Measurements from ENCODE around the gene SYPL1. TPM values are rescaled to one million over a fixed set of nuclear protein-coding genes. Genes with fewer than 3 reads are reported as not detected.

Gene SYPL1
- total RNA-seq, 1 experiment from 2014 or later: 88.1 TPM

DNA sequence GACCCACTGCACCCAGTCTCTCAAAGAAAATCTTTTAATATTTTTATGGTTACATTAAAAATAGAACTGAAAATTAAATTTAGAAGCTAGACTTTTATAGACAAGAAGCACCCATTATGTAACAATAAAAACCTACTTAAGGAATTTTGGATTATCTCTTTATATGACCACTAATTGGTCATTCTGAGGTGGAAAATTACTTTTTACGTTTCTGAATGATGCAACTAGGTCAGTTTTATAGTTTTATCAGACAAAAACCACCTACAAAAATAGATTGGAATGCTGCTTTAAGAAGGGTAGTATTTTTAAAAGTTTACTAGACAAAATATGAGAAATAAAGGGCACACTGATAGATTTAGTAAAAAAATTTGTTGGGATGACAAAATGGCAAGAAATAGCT is 16.5 kb downstream of the SYPL1 start:
- no peak for DNase-seq (ENCODE audit: low read depth)

GRCh38 chr7:106094780-106095179 is 17.3 kb downstream of the SYPL1 start:
- DNase-seq (ENCODE audit: low read depth): no peak

DNA sequence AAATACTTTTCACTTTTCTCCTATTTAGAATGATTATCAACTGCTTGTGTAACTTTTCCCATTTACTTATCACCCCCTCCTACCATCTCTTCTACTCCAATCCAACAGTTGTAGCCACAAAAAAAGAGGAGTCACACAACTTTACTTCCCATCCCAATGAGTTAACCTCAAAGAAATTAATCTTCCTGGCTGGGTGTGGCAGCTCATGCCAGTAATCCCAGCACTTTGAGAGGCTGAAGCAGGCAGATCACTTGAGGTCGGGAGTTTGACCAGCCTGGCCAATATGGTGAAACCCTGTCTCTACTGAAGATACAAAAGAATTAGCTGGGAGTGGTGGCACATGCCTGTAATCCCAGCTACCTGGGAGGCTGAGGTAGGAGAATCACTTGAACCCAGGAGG is 19.9 kb downstream of the SYPL1 start:
- DNase-seq (ENCODE audit: low read depth): no peak

DNA sequence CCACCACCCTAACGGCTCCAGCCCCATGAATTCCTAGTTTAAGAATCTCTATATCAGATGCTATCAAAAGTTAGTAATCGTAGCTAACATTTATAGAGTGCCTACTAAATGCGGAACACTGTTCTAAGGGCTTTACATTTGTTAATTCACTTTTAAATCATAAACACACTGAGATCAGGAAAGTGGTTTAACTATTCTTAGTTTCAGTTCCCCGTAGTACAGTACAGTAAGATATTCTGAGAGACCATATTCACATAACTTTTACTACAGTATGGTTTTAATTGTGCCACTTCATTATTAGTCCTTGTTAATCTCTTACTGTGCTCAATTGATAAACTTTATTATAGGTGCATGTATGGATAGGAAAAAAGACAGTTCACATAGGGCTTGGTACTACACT is 22.5 kb downstream of the SYPL1 start:
- DNase-seq (ENCODE audit: low read depth): no peak

DNA sequence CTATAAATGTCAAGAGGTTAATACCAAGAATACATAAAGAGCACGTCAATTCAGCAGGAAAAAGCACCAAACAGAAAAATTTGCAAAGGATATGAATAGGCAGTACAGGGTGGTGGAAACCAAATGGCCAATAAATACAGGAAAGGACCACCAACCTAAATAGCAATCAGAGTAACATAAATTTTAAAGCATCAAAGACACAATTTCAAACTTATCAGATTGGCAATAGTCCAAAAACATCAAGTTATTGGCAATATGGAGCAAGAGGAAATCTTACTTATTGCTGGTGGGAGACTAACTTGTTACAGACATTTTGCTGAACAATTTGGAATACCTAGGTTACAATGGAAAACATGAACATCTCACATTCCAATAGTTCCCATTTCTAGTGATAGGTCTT is 24.1 kb downstream of the SYPL1 start:
- DNase-seq (ENCODE audit: low read depth): no peak

GRCh38 chr7:106086062-106086461 is 26.1 kb downstream of the SYPL1 start:
- DNase-seq (ENCODE audit: low read depth): no peak

DNA sequence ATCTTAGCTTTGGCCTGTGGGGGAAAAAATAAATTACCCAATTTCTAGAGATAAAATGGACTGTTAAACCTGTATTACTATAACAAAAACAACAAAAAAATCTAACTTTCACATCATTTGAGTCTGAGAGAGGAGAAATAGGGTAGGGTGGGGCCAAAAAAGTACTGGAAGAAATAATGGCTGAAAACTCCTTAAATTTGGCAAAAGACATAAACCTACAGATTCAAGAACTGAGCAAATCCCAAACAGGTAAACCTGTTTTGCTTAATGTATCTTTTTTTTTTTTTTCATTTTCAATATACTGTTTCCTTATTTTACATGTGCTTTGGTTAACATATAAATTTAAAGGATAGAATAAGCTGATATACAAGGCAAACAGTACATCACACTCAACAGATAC is 27.1 kb downstream of the SYPL1 start:
- no peak for DNase-seq (ENCODE audit: low read depth)

DNA sequence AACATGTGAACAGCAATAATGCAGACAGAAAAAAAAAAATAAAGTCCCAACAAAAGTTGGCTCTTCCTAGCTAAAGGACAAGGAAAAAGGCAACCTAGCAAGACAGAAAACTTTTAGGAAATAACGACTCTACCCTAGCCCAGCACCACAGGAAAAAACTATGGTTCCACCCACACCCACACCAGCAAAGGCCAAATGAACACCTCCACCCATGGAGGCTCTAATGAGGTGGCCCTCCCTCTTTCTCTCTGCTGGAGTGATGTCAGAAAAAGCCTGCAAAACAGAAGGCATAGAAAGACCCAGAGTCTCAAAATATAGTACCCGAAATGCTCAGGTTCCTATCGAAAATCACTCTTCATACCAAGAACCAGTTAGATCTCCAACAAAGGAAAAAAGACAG is 28.4 kb downstream of the SYPL1 start:
- DNase-seq (ENCODE audit: low read depth): no peak

DNA sequence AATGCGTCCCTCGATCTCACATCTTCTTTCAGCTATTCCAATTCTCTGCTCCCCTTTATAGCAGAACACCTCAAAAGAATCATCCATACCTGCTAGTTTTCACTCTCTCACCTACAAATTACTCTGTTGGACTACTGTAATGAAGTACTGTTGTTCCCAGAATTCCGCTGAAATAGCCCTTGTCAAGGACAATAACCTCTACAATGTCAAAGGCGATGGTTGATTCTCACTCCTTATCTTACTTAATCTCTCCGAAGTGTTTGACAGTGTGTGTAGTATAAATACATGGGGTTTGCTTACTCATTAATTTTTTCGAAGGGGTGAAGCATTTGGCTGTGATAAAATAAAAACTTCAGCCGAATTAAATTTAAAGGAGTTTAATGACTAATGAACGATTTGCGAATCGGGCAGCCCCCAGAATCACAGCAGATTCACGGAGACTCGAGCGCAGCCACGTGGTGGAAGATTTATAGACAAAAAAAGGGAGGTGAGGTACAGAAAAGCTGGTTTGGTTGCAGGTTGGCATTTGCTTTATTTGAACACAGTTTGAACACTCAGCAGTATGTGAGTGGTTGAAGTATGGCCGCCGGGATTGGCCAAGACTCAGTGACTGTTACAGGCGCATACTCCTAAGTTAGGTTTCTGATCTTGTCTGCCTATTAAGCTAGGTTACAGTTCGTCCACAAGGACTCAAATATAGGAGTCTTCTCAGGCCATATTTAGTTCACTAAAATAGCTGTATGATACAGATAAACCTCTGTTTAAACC is 29.8 kb downstream of the SYPL1 start:
- no peak for DNase-seq (ENCODE audit: low read depth)

- no peak for DNase-seq (ENCODE audit: low read depth)
Observed at GRCh38 chr7:106080300-106080987, 31.7 kb downstream of the SYPL1 start.

- no peak for DNase-seq (ENCODE audit: low read depth)
Observed at GRCh38 chr7:106076537-106076936, 35.6 kb downstream of the SYPL1 start.

GRCh38 chr7:106075937-106076336 is 36.2 kb downstream of the SYPL1 start:
- DNase-seq (ENCODE audit: low read depth): no peak

- DNase-seq (ENCODE audit: low read depth): no peak
Observed at GRCh38 chr7:106074257-106074656, 37.9 kb downstream of the SYPL1 start.

DNA sequence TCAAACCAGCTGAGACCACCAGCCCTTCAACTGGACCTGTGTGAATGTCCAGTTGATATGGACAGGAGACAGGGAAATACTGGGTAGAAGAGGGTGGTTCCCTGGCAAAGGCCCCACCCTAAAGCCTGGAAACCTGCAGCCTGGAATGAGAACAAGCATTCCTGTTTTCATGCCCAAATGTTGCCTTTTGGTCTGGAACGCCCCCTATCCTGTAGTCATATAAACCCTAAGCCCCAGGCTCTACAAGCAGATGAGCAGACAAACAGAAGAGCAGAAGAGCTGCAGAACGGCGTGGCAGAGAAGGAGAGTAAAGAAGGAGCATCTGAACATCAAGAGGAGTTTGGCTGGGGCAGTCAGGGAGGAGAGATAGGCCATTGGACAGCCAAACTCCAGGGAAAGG is 38.4 kb downstream of the SYPL1 start:
- DNase-seq (ENCODE audit: low read depth): no peak

GRCh38 chr7:106072715-106073091 is 39.4 kb downstream of the SYPL1 start:
- DNase-seq (ENCODE audit: low read depth): no peak

- DNase-seq (ENCODE audit: low read depth): no peak
Observed at GRCh38 chr7:106071999-106072714, 40.0 kb downstream of the SYPL1 start.

- no peak for DNase-seq (ENCODE audit: low read depth)
Observed at GRCh38 chr7:106071356-106071998, 40.6 kb downstream of the SYPL1 start.

DNA sequence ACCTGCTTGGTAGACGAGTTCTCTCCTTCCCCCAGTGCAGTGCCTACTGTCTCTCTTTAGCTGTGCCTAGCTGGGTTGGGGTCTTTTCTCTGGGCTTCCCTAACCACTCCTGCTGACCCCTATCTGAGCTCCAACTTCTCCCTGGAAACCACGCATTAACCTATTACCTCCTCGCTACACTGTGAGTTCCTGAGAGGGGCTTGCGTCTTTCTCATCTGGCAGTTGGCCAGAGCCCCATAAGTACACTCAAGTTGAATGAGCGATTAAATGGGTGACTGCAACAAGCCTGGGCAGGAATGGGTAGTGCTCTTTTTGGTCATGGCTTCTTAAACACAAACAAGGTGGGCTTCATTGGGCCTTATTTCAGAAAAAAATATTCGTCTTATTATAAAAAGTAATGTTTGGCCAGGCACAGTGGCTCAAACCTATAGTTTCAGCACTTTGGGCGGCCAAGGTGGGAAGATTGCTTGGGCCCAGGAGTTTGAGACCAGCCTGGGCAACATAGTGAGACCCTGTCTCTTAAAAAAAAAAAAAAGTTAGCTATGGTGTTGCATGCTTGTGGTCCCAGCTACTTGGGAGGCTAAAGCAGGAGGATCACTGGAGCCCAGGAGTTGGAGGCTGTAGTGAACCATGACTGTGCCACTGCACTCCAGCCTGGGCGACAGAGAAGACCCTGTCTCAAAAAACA is 41.4 kb downstream of the SYPL1 start:
- no peak for DNase-seq (ENCODE audit: low read depth)

- DNase-seq (ENCODE audit: low read depth): no peak
Observed at GRCh38 chr7:106070201-106070551, 41.9 kb downstream of the SYPL1 start.

DNA sequence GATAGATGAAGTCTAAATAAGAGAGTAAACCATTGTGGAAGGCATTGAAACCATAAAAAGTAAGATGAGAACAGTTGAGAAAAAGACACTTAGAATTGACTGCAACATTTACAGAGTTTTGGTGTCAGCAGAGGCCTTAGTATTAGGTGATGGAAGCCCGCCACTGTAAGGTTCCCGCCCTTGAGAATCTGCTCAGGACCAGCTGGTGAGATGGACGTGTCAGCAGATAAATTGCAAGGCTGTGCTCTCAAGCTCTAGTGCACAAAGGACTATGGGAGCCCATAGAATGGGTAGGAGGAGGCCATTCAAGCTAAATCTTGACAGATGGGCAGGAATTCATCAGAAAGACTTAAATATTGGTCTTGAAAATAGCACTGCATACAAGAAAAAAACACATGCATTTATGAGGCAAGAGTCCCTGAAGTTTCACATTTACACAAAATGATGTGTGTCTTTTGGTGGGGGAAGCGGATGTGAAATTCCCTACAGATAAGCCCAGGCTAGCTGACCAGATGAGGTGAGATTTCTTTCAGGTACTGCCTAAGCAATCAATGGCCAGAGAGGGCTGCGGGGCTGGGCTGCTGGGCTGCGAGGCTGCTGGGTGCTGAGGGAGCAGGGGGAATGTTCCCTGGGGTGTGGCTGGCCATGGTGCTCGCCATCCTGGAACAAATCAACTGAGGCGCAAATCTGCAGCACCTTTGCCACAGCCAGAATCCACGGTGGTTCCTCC is 42.5 kb downstream of the SYPL1 start:
- DNase-seq (ENCODE audit: low read depth): no peak

GRCh38 chr7:106068986-106069385 is 43.1 kb downstream of the SYPL1 start:
- DNase-seq (ENCODE audit: low read depth): peak; percentile 56
